Right atrium auricular region (tissue), 2 donors: ENCODE data around the gene NEURL3. TPM values are rescaled to one million over a fixed set of nuclear protein-coding genes. Genes with fewer than 3 reads are reported as not detected.

Experiments used
- DNase-seq: peaks from one replicate; pipeline ENCODE4 v3.0.0-alpha.2; 2019; ENCODE audit warnings: low spot score
- H3K27ac ChIP-seq, 2 donors: fragments of 200-600 bp; sonication (generic); 1 replicate in 1 of 2; 2 replicates in 1 of 2; pipeline ENCODE4 v1.5.1; 2016 to 2019
- H3K27me3 ChIP-seq, 2 donors: fragments of 200-600 bp; sonication (generic); one replicate each; pipeline versions ENCODE4 v1.5.1 to v1.6.0; 2017 to 2019
- H3K36me3 ChIP-seq: fragments of 200-600 bp; sonication (generic); one replicate; pipeline ENCODE4 v1.5.1; 2016
- H3K4me1 ChIP-seq, 2 donors: fragments of 200-600 bp; sonication (generic); one replicate each; pipeline versions ENCODE4 v1.5.1 to v1.6.0; 2017 to 2019
- H3K4me3 ChIP-seq, 2 donors: fragments of 200-600 bp; sonication (generic); 1 replicate in 1 of 2; 2 replicates in 1 of 2; pipeline ENCODE4 v1.5.1; 2017 to 2019; ENCODE audit warnings: mild to moderate bottlenecking in 1 of 2, moderate library complexity in 1 of 2
- H3K9me3 ChIP-seq, 2 donors: fragments of 200-600 bp; sonication (generic); one replicate each; pipeline ENCODE4 v1.5.1; 2019
- total RNA-seq, 2 donors: library from RNA; depleted of rRNA; stranded (reverse); fragments of >200 nt; gene quantifications; one replicate each; pipeline ENCODE4 v1.1.0, GENCODE V29; 2016
- TF ChIP-seq, protein P1 (sequence below), 2 donors: fragments of 200-600 bp; sonication (generic); IDR thresholded peaks; one replicate each; pipeline ENCODE4 v1.5.1; 2019; ENCODE audit warnings: antibody characterized with exemption in 2 of 2

NEURL3 gene
- total RNA-seq, 2 donors from 2014 or later = not detected

GRCh38 chr2:96491860-96492497, 13.2 kb downstream of the NEURL3 start:
- Histone ChIP-seq H3K27me3 (no peaks in the 10 kb centered on the region), H3K4me3 (no peak overlapping the region), H3K4me1 (no peaks in the 10 kb centered on the region), H3K36me3 (no peaks in the 10 kb centered on the region), H3K27ac (no peak overlapping the region), H3K9me3 (peaks cover 0 to 29% of the 10 kb centered on the region in 2 donors)
- no peak for DNase-seq
- TF ChIP-seq, protein P1, sequence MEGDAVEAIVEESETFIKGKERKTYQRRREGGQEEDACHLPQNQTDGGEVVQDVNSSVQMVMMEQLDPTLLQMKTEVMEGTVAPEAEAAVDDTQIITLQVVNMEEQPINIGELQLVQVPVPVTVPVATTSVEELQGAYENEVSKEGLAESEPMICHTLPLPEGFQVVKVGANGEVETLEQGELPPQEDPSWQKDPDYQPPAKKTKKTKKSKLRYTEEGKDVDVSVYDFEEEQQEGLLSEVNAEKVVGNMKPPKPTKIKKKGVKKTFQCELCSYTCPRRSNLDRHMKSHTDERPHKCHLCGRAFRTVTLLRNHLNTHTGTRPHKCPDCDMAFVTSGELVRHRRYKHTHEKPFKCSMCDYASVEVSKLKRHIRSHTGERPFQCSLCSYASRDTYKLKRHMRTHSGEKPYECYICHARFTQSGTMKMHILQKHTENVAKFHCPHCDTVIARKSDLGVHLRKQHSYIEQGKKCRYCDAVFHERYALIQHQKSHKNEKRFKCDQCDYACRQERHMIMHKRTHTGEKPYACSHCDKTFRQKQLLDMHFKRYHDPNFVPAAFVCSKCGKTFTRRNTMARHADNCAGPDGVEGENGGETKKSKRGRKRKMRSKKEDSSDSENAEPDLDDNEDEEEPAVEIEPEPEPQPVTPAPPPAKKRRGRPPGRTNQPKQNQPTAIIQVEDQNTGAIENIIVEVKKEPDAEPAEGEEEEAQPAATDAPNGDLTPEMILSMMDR (IDR thresholded peaks at IDR 0.05) = no peak

- H3K4me3 ChIP-seq = no peak overlapping the region
- no peaks in the 10 kb centered on the region for H3K36me3 ChIP-seq
- no peaks in the 10 kb centered on the region for H3K27me3 ChIP-seq
- H3K4me1 ChIP-seq = peaks cover 0 to 7% of the 10 kb centered on the region in 2 donors
- H3K9me3 ChIP-seq = peaks cover 0 to 17% of the 10 kb centered on the region in 2 donors
- DNase-seq = no peak
- TF ChIP-seq, protein P1 (IDR thresholded peaks at IDR 0.05) = no peak
- no peak overlapping the region for H3K27ac ChIP-seq
These were observed 15.5 kb downstream of the NEURL3 start for GRCh38 chr2:96489663-96490062.

DNA sequence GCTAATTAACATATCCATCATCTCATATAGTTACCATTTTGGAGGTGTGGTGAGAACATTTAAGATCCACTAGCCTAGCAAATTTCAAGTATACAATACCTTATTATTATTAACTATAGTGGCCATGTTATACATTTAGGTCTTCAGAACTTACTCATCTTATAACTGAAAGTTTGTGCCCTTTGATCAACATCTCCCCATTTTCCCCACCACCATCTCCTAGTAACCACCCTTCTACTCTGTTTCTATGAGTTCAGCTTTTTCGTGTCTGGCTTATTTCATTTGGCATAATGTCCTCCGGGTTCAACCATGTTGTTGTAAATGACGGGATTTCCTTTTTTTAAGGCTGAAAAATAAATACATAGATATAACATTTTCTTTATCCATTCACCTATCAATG, 15.9 kb downstream of the NEURL3 start:
- Histone ChIP-seq H3K9me3 (peaks cover 0 to 13% of the 10 kb centered on the region in 2 donors), H3K4me1 (peaks cover 0 to 7% of the 10 kb centered on the region in 2 donors), H3K4me3 (no peak overlapping the region), H3K36me3 (no peaks in the 10 kb centered on the region), H3K27me3 (no peaks in the 10 kb centered on the region), H3K27ac (no peak overlapping the region)
- DNase-seq = no peak
- TF ChIP-seq, protein P1 (IDR thresholded peaks at IDR 0.05) = no peak

GRCh38 chr2:96486696-96487095, 18.5 kb downstream of the NEURL3 start:
- peak overlapping the region; percentile 14 to 50 for H3K4me3 ChIP-seq
- H3K36me3 ChIP-seq = no peaks in the 10 kb centered on the region
- H3K4me1 ChIP-seq = peaks cover 0 to 7% of the 10 kb centered on the region in 2 donors
- H3K27me3 ChIP-seq = no peaks in the 10 kb centered on the region
- peak overlapping the region; percentile 60 to 77 for H3K27ac ChIP-seq
- H3K9me3 ChIP-seq = peaks cover 0 to 8% of the 10 kb centered on the region in 2 donors
- DNase-seq = no peak
- TF ChIP-seq, protein P1 (IDR thresholded peaks at IDR 0.05) = no peak

DNA sequence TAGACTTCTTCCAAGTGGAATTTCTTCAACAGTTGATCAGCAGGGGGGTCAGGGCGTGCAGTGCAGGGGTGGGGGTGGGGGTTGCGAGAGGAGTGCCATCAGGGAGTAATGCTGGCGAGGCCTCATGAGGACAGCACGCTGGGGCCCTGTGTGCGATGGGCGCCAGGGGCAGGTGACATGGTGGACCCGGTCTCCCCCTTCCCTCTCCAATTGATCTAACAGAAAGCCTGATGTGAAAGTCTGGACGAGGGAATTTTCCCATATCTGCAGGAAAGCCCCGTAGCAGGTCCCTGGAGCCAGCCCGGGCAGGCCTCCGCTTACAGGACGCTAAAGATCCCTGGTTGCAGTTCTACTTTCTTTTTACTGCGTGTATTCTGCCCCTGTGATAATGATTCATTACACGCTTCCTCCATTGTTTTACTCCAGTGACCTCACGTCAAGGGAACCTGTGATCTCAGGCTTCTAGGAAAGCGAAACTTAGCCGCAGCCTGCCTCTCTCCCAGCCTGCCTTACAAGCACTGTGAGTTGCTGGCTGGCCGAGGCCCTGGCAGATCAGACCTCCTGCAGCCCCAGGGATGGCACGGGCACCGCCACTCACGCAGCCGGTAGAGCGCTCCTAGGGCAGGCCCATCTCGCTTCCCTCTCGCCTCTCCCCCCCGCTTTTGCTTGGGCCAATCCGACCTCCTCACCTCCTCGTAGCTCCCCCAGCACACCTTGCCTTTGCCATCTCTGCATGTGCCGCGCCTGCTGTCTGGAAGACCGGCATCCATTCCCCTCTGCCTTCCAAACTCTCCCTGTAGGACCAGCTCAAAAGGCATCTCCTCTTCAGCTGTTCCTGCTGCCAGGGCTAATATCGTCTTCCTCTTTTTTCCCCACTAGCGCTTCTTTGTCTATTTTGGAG, 19.2 kb downstream of the NEURL3 start:
- Histone ChIP-seq H3K4me1 (peaks cover 0 to 7% of the 10 kb centered on the region in 2 donors), H3K27ac (peak overlapping the region; percentile 60 to 77), H3K36me3 (no peaks in the 10 kb centered on the region), H3K9me3 (peaks cover 0 to 8% of the 10 kb centered on the region in 2 donors), H3K27me3 (no peaks in the 10 kb centered on the region), H3K4me3 (peak overlapping the region; percentile 14 to 50)
- peak; percentile 76 for DNase-seq
- TF ChIP-seq, protein P1 (IDR thresholded peaks at IDR 0.05) = no peak
